Measurements from ENCODE around the gene NR2F2. TPM values are rescaled to one million over a fixed set of nuclear protein-coding genes. Genes with fewer than 3 reads are reported as not detected.

The NR2F2 gene
- 8.5 and 11.6 TPM in 2 replicates for total RNA-seq (2014; rRNA removed)
- polyA plus RNA-seq (2012): 34.8 TPM

DNA sequence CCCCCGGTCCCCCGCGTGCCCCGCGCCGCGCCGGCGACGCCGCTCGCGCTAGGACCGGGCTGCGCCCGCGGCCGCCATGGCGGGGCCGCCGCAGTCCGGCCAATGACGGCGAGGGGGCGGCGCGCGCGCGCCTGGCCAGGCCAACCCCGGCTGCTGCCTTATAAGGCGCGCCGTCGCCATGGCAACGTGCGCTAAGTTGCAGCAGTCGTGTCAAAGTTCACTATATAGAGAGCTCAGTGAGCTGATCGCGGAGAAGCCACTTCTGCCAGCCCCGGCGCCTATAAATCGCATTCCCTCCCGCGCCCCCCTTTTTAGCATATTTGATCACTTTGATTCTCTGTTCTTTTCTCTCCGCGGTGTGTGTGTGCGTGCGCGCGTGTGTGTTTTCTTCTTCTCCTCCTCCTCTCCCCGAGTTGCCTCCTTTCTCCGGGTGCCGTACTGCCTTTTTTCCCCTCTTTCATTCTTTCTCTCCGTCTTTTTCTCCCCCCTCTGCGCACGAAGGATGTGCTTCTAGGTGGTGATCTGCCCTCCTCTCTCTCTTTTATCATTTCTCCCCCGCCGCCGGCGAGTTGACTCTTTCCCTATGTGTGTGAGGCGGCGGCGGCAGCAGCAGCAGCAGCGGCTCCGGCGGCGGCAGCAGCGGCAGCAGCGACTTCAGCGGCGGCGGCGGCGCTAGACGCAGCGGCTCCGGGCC lies at the start of gene NR2F2:
NR2F2 (plus strand) TSS at position 251 of the 694 bp plus-strand sequence. CDS start 1,406 bp downstream, outside the sequence.
- peak; percentile 98 for DNase-seq (ENCODE audit: low read depth)

DNA sequence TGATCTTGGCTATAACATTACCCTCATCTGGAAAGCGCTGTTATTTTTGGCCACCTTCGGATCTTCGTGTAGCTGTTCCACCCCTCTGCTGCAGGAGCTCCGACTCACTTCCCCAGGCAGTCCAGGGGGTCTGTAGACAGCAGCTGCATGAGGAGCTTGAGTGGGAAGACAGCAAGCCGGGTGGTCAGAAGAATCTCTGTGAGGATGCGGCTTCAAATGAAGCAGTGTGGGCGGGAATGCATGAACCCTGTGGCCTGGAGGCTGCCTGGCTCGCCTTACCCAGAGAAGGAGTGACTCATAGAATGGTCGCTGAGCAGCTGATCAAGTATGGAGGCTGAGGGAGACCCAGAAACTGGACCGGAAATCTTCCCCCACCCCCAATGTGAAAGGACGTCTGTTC lies 45.2 kb upstream of the NR2F2 start:
- DNase-seq (ENCODE audit: low read depth): peak; percentile 99

DNA sequence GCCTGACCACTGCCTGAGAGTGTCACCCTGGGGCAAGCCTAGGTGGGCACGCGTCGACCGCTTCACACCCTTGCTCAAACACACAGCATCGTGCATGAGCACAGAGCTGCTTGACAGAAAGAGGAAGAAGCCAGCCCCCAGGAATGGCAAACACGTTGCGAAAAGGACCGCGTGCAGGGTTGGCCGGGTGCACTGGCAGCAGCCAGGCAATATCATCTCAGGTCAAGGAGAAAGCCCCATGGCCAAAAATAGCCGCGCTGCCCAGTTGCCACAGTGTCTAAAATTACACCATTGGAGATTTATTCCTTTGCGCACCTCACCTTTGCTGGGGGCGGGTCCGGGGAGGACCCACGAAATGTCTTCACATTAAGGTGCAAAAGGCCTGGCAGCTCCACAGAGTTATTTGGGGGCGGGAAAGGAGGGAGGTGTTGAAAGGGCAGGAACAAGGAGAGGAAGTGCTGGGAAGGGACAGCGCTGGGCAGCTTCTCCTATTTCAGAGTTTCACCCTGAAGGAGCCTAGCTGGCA lies 44.7 kb upstream of the NR2F2 start:
- no peak for DNase-seq (ENCODE audit: low read depth)

DNA sequence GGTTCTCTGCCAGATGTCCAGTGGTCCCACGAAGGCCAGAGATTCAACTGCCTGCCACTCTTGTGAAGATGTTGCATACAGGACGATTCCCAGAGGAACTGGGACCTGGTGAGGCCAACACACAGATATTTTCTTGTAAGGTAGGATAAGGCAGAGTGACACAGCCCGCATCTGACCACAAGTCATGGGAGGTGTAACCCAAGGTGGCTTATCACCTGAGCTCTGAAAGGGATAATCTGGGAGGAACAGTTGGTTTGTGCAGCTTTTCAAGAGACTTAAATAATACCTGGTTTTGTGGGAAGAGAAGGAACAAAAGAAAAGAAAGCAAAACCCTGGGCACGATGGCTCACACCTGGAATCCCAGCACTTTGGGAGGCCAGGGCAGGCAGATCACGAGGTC lies 39.8 kb upstream of the NR2F2 start:
- no peak for DNase-seq (ENCODE audit: low read depth)

DNA sequence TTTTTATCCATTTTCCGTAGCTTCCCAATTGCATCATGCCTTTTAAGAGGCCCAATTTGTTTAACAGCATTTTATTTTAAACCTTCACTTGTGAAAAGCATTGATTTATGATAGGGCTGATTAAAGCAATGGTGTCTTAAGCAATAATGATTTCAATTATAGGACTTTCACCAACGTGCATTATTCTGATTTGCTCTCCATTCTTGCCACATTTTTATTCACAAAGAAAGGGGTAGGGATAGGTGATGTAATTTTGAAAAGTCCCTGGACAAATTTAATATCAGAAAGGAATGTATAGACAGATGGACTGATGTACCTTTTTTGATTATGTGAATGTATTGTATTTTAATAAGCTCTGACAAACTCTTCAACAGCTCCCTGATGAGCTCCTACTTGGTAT lies 37.9 kb upstream of the NR2F2 start:
- DNase-seq (ENCODE audit: low read depth): no peak

DNA sequence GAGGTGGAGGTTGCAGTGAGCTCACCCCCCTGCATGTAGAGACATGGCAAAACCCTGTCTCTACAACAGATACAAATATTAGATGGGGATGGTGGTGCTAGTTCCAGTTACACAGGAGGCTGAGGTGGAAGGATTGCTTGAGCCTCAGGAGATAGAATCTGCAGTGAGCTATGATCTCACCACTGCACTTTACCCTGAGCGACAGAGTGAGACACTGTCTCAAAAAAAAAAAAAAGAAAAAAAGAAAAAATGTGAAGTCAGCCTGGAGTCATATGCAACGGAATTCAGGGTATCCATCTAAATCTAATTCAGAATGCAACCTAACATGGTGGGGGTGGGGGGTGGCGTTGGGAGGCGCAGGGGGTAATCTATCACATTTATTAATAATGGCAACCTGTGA lies 37.1 kb upstream of the NR2F2 start:
- DNase-seq (ENCODE audit: low read depth): no peak

DNA sequence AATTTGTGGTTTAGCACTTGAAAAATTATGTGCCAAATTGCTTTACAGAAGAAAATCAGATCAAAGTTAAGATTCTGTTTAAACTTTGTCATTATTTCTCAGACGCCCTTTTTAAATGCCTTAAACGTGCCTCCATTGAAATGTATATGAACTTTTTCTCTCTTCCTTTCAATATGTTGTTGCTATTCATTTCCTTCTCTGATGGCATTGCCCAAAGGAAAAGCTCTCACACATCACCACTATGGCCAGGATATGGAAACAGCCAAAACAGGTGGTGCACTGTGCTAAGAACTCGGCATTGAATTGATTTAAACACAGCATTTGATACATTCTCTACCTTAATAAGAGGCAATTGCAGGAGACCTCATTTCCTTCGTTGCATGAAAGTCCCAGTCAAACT lies 35.7 kb upstream of the NR2F2 start:
- DNase-seq (ENCODE audit: low read depth): no peak

DNA sequence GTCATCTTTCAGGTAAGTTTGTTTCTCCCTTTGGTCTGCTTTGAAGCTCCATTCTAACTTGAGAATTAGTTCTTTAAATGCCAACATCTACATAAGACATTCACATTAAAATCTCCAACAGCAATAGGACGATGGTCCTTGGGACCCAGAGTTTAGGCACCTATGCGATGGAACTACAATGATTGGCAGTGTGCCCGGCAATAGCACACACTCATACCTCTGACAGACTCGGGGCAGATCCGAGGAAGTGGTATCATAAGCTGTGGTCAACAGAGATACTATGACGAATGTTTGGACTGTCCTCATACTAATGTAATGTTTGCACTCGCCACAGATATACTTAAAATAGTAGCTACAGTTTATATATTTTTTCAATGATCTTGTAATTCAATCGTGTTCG lies 34.2 kb upstream of the NR2F2 start:
- DNase-seq (ENCODE audit: low read depth): peak; percentile 88

DNA sequence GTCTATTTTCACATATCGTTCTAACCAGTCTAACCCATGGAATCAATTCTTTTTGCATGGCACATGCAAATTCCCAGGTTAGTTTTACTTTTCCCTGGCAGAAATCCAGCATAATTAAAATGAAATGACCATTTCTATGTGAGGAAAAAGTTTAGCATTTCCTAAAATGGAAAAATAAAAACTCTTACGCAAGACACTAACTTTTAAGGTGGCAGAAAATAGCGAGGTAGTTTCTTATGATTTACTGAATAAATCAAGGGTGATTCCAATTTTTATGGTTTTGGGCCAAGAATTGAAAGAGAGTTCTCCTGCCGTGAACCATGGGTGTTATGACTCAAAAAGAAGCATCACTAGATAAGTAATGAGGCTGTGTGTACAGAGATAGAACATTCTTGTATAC lies 32.7 kb upstream of the NR2F2 start:
- DNase-seq (ENCODE audit: low read depth): no peak

DNA sequence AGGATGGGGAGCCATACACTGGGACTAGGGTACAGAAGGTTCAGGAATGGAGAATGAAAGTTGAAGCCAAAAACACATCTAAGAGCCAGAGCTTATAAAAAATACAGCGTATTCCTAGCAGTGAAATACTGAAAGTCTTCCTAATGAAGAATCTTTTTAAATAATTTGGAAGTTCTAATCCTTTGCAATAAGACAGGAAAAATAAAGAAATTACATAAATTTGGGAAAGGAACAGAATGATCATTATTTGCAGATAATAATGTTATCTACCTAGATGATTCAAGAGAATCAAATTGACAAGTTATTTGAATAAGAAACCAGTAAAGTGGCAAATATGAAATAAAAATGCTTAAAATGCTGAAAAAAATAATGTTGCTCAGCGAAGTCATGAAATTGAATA lies 32.3 kb upstream of the NR2F2 start:
- DNase-seq (ENCODE audit: low read depth): no peak

DNA sequence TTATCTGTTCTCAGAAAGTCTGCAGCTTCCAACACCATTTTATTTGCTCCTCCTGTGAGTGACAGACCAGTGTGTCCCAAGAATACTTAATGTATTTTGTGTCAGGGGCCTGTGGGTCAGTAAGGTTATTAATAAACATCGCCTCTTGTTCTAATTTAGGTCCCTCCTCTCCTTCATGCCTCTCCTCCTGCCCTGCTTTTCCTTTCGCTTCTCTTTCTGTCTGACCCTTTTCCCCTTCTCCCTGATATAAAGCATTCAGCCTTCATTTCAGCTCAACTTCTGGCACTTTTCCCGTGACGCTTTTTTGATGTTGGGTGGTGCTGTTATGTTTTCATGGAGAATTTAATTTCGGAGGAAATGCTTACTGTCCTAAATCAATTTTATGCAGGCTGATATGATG lies 29.7 kb upstream of the NR2F2 start:
- no peak for DNase-seq (ENCODE audit: low read depth)

DNA sequence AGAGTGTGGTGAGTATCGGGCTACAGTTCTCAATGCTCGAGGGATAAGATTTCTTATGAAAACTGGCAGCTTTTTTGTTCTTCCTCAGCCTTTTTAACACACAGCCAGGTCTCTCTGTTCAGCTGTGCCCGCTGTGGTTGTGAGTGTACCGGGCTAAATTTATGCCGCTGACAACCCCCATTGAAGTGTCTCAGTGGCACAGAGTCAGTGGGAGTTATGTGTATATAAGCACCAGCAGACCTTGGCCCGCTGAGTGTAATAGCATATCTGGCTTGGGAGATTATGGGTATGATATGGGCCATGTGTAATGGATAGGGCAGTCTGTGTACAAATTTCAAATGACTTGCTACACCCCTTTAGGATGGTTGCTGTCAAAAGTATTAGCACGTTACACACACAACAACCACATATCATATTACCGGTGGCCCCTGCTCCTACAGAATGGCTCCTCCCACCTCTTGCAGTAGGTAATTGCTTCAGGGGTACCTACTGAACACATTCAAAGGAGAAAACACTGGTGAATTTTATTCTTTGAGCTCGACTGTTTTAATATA lies 26.9 kb upstream of the NR2F2 start:
- DNase-seq (ENCODE audit: low read depth): no peak

DNA sequence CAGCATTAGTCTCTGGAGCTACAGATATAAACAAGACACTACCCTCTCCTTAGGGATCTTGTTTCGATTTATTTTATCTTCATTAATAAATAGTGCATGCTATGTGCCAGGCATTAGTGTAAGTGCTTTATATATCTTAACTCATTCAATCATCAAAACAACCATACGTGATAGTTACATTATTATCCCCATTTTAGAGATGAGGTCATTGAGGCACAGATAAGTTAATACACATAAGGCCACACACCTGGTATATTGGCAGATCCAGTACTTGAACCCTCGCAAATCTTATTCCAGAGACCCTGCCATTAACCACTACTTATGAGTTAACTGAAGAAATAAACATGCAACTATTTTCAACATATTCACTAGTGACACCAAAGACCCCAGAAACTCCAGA lies 25.7 kb upstream of the NR2F2 start:
- DNase-seq (ENCODE audit: low read depth): no peak

DNA sequence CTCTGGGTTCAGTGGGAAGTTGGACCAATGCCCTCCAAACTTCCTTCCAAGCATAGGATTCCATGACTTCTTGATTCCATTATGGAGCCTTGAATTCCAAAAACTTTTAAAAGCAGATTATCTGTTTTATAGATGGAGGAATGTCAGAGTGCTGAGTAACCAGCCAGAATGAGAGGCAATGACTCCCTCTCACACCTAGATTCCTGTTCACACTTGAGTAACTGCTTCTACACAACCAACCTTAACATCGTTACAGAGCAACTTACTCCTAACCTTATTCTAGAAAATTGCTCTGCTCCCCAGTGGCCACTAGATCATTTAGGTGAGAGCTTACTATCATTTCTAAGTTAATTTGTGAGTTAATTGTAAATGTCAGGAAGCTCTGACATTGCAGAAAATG lies 24.2 kb upstream of the NR2F2 start:
- no peak for DNase-seq (ENCODE audit: low read depth)

DNA sequence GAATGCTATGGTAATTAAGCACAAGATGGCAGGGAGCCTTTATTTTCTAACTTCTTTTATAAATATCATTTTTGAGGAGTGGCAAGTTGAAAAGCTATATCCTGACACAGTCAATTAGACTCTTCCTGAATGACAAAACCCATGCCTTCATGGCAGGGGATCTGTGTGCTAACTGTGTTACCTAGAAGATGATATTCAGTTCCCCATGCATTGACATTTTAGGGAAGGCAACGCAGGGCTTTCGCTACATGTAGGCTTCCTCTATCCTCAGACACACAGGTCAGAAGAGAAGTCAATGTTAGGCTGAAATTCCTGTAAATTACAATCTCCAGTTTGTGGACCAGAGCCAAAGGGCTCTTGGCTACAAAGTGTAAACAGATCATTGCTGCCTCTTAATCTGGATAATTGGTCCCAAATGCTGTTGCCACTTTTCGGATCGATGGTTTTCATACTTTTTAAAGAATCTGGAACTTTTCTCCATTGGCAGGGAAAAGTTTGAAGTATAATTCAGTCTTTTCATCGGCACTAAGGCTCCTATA lies 22.6 kb upstream of the NR2F2 start:
- DNase-seq (ENCODE audit: low read depth): no peak

DNA sequence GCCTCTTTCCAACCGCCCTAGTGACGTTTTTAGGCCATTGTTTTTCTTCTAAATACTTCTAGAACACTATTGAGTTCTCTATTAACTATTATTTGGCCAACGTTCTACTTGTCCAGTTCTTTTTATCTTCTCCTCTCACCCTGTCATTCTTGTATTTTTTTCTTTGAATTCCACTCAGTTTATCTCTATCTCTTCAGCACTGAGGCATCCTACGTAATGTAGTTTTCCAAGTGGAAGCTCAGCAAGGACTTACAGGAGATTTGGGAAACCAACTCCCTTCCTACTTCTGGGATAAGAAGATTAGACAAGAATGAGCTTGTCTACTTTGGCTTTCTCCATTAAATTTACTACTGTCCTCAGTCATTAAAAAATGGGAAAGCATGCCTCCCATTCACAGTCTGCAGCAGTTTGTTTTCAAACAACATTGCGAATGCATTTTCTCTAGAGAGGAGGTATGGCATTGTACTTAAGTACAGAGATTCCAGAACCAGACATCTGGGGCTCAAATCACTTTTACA lies 21.3 kb upstream of the NR2F2 start:
- DNase-seq (ENCODE audit: low read depth): no peak

DNA sequence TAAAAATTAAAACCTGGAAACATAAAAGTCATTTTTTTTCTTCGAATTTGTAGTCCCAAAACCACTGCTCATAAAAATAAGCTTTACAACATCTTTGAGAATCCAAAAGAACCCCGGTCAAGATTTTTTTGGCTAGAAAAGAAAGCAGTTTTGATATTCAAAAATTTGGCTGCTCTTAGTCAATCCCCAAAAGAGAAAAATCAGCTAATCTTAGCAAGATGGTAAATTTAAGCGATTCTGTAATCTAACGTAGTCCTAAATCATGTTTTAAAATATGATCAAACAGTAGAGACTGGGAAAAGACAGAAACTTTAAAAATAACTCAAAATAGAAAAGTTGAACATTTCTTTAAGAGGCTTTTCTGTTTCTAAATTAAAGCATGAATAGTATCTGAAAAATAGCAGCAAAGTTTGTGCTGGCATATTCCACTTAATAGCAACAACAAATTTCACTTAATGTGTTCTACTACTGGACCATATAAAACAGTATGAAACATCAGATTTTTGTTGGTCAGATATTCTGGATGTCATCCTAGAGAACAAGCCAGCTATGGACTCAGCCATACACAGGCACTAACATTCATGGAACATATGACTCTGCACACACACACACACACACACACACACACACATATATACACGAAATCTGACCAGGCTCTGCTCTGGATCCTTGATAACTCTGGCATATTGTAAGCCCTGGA lies 19.1 kb upstream of the NR2F2 start:
- DNase-seq (ENCODE audit: low read depth): no peak

DNA sequence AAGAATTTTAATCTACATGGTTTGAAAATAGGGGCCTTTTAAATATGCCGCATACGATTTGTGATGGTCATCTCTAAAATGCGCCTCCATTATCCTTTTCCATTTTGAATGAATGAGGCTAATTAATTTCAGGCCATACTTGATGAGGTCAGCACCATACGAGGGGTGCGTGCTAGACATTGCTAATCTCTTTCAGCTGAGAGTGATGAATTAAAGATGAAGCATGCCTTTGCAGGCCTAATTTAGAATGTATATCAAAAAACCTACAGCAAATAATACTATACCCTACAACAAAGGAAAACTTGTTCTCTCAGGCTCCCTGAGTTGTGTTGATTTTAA lies 18.6 kb upstream of the NR2F2 start:
- DNase-seq (ENCODE audit: low read depth): no peak

DNA sequence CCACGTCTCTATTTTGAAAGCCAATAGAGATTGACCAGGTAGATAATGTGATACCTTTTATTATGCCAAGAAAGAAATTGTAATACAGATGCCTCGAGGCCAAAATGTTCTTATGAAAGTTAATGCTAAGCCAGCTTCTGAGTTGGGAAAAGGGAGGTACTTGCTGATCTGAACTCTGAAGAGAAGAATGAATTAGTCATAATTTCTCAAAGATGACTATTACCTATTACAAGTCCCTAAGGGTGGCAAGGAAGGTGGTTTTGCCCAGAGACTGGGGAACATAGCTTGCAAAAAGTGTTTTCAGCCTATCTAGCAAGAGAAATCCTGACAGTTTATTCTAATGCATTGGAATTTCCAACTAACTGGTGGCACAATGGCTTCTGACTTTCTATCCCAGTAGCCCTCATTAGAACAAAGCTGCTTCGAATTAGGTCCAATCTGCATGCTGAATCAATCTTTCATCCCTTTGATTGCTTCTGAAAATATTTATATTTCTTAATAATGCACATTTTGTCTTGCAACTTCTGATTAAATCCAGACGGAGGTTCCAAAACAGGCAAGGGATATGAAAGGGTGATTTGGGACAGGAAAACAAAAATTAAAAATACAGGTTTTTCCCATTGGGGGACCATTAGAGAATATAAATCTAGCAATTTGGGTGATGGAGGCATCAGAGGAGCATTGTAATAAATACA lies 17.7 kb upstream of the NR2F2 start:
- peak; percentile 72 for DNase-seq (ENCODE audit: low read depth)

DNA sequence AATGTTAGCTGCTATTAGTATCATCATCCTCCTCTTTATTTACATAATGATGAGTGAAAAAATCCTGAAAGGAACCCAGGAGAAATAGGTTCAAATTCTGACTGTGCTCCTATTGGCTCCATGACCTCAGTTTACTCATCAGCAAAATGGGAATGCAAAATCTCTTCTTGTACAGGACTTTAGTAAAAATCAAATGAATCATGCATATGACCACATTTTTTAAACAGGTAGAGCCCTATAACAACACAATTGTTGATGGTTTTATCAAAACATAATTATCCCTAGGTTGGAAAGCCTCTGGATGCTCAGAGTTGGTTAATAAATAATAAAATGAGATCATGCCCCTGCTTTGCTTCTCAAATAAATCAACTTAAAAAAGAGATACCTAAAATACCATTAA lies 16.0 kb upstream of the NR2F2 start:
- DNase-seq (ENCODE audit: low read depth): no peak

DNA sequence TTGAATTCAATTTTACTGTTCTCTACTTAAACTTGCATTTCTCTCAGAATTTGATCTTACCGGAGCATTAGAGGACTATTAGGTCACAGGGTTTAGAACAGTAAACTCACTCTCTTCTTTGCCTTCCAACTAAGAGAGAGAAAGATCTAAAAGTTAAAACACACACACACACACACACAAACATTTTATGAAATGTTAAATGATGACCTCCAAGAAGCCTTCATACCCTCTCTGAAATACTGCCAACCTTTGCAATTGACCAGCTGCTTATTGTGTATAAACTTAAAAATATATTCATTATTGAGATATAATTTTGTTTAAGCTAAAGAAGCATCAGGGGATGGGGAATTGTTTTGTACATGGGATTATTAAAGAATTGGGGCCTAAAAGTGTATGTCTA lies 15.5 kb upstream of the NR2F2 start:
- DNase-seq (ENCODE audit: low read depth): no peak
